ENCODE measurements around the gene ZNF354B.

ZNF354B gene

DNA sequence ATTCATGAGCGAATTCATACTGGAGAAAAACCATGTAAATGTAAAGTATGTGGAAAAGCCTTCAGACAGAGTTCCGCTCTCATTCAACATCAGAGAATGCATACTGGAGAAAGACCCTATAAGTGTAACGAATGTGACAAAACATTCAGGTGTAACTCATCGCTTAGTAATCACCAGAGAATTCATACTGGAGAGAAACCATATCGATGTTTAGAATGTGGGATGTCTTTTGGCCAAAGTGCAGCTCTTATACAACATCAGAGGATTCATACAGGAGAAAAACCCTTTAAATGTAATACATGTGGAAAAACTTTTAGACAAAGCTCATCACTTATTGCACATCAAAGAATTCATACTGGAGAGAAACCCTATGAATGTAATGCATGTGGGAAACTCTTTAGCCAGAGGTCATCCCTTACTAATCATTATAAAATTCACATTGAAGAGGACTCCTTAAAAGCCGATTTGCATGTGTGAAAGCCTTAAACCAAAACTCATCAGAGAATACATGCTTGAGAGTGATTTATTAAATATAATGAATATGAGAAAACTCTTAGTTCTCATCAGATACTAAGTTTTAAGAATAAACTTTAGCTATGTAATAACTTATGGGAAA lies 24.2 kb downstream of the ZNF354B start:
- DNase-seq = no peak

GRCh38 chr5:178895615-178896571 lies 36.1 kb downstream of the ZNF354B start, which contains the start of gene ZFP2:
TSS of gene ZFP2 (plus strand) at chr5:178895913. CDS start at chr5:178931314, 35,401 bp downstream.
- DNase-seq = no peak

GRCh38 chr5:178899289-178899688 lies 39.5 kb downstream of the ZNF354B start:
- no peak for DNase-seq

DNA sequence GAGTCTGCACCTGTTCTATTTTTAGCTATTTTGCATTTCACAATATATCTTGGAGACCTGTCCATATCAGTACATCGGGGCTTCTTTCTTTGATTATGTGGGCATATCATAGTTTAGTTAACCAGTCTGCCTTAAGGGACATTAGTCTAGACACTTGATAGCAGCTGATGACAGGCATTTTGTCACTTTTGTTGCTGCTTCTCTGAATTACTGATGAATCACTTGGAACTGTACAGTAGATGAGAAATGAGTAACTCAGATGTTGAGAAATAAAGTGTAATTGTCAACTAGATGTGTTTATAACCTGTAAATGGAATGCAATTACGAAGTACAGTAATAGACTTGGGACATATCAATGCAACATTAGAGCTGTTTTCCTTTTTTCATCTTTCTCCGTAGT lies 43.1 kb downstream of the ZNF354B start:
- no peak for DNase-seq

- no peak for DNase-seq
These were observed 72.3 kb downstream of the ZNF354B start for GRCh38 chr5:178931846-178932760.
